WTC11 (cell line): ENCODE measurements around the gene SH2D6. TPM values are rescaled to one million over a fixed set of nuclear protein-coding genes. Genes with fewer than 3 reads are reported as not detected.
"Not testable (repeated sequence)": the region's sequence is repeated elsewhere in the genome, so short reads cannot be mapped to it uniquely, and the experiment has no call there.

Experiments used
- ATAC-seq: fragments of 200-7000 bp; cut with Tn5 transposase; 2 replicates; pipeline ENCODE4 v1.10.0; 2021; ENCODE audit warnings: mild to moderate bottlenecking, moderate library complexity
- CTCF ChIA-PET: fragments of 300-600 bp; sonication (Branson Sonifier 250); formaldehyde crosslinking; loops from one replicate; lab custom pipeline; 2021; ENCODE audit warnings: antibody characterized with exemption; lab: Charles Lee
- POLR2A ChIA-PET: fragments of 350-600 bp; sonication (Branson Sonifier 250); formaldehyde crosslinking; loops from one replicate; lab custom pipeline; 2021; ENCODE audit warnings: antibody characterized with exemption; lab: Charles Lee
- DNase-seq: peaks from one replicate; pipeline ENCODE4 v3.0.0; 2021; ENCODE audit warnings: low spot score
- H3K27ac Mint-ChIP-seq: 2 replicates; pipeline ENCODE4 v1.8.0; 2021; ENCODE audit warnings: mixed read lengths
- H3K27me3 Mint-ChIP-seq: 2 replicates; pipeline ENCODE4 v1.8.0; 2021; ENCODE audit warnings: low read depth, mild to moderate bottlenecking, moderate library complexity, mixed read lengths
- H3K36me3 Mint-ChIP-seq: 2 replicates; pipeline ENCODE4 v1.8.0; 2021; ENCODE audit warnings: mixed read lengths
- H3K4me1 Mint-ChIP-seq: 2 replicates; pipeline ENCODE4 v1.8.0; 2022; ENCODE audit warnings: mixed read lengths
- H3K4me3 Mint-ChIP-seq: 2 replicates; pipeline ENCODE4 v1.8.0; 2021; ENCODE audit warnings: mild to moderate bottlenecking, moderate library complexity, mixed read lengths
- H3K9me3 Mint-ChIP-seq: 2 replicates; pipeline ENCODE4 v1.8.0; 2021; ENCODE audit warnings: mixed read lengths
- ATF1 ChIP-seq: sonication (generic); formaldehyde crosslinking; IDR thresholded peaks from 2 replicates; pipeline ENCODE4 v1.8.1; 2023; ENCODE audit warnings: mild to moderate bottlenecking, moderate library complexity, missing genetic modification reagents
- ATF2 ChIP-seq: sonication (generic); formaldehyde crosslinking; IDR thresholded peaks from 2 replicates; pipeline ENCODE4 v1.8.1; 2022; ENCODE audit warnings: low read depth, missing genetic modification reagents, borderline replicate concordance
- E2F1 ChIP-seq: sonication (generic); formaldehyde crosslinking; IDR thresholded peaks from 2 replicates; pipeline ENCODE4 v1.8.0; 2022; ENCODE audit warnings: mild to moderate bottlenecking, missing genetic modification reagents
- ERG ChIP-seq: fragments of 250-450 bp; sonication (Bioruptor Pico); IDR thresholded peaks from 2 replicates; pipeline ENCODE4 v1.8.0; 2021; ENCODE audit warnings: mild to moderate bottlenecking
- ETV6 ChIP-seq: sonication (generic); formaldehyde crosslinking; IDR thresholded peaks from 2 replicates; pipeline ENCODE4 v1.8.1; 2022; ENCODE audit warnings: mild to moderate bottlenecking, missing genetic modification reagents
- HMGA2 ChIP-seq: fragments of 250-450 bp; sonication (Bioruptor Pico); IDR thresholded peaks from 2 replicates; pipeline ENCODE4 v1.4.0; 2021; ENCODE audit warnings: mild to moderate bottlenecking, moderate library complexity
- MAX ChIP-seq: sonication (generic); formaldehyde crosslinking; IDR thresholded peaks from 2 replicates; pipeline ENCODE4 v1.8.0; 2022; ENCODE audit warnings: mild to moderate bottlenecking, missing genetic modification reagents
- MLX ChIP-seq: sonication (generic); formaldehyde crosslinking; IDR thresholded peaks from 2 replicates; pipeline ENCODE4 v1.8.1; 2023; ENCODE audit warnings: mild to moderate bottlenecking, missing genetic modification reagents, moderate library complexity
- NFATC4 ChIP-seq: fragments of 250-450 bp; sonication (Bioruptor Pico); IDR thresholded peaks from 2 replicates; pipeline ENCODE4 v1.9.0; 2021; ENCODE audit warnings: mild to moderate bottlenecking
- NR2C2 ChIP-seq: sonication (generic); formaldehyde crosslinking; IDR thresholded peaks from 2 replicates; pipeline ENCODE4 v1.8.0; 2022; ENCODE audit warnings: mild to moderate bottlenecking, missing genetic modification reagents
- USF2 ChIP-seq: sonication (generic); formaldehyde crosslinking; IDR thresholded peaks from 2 replicates; pipeline ENCODE4 v1.8.1; 2023; ENCODE audit warnings: mild to moderate bottlenecking, missing genetic modification reagents, moderate library complexity
- ZBTB21 ChIP-seq: sonication (generic); formaldehyde crosslinking; IDR thresholded peaks from 2 replicates; pipeline ENCODE4 v1.8.1; 2023; ENCODE audit warnings: mild to moderate bottlenecking, missing genetic modification reagents, borderline replicate concordance
- ZBTB43 ChIP-seq: sonication (generic); formaldehyde crosslinking; IDR thresholded peaks from 2 replicates; pipeline ENCODE4 v1.8.1; 2023; ENCODE audit warnings: mild to moderate bottlenecking, missing genetic modification reagents
- ZNF219 ChIP-seq: sonication (generic); formaldehyde crosslinking; IDR thresholded peaks from 2 replicates; pipeline ENCODE4 v1.8.0; 2023; ENCODE audit warnings: missing genetic modification reagents, mild to moderate bottlenecking, borderline replicate concordance
- ZNF281 ChIP-seq: sonication (generic); formaldehyde crosslinking; IDR thresholded peaks from 2 replicates; pipeline ENCODE4 v1.8.0; 2023; ENCODE audit warnings: mild to moderate bottlenecking, missing genetic modification reagents
- ZNF425 ChIP-seq: fragments of 250-450 bp; sonication (Bioruptor Pico); conservative IDR thresholded peaks from 2 replicates; pipeline ENCODE4 v1.9.0; 2021; ENCODE audit warnings: mild to moderate bottlenecking
- ZNF671 ChIP-seq: fragments of 250-450 bp; sonication (Bioruptor Pico); IDR thresholded peaks from 2 replicates; pipeline ENCODE4 v1.8.0; 2021; ENCODE audit warnings: mild to moderate bottlenecking
- total RNA-seq: library from RNA; stranded (reverse); gene quantifications from 3 replicates; pipeline ENCODE4 v1.2.3, GENCODE V29; 2021

Gene SH2D6
- total RNA-seq, 1 experiment from 2014 or later, result 1.2 TPM

GRCh38 chr2:85439025-85439472, 20.5 kb downstream of the SH2D6 start:
- Mint-ChIP-seq H3K27me3 (peaks cover 15% of the 10 kb centered on the region), H3K36me3 (no peaks in the 10 kb centered on the region), H3K4me3 (no peak overlapping the region), H3K27ac (no peak overlapping the region), H3K4me1 (peaks cover 30% of the 10 kb centered on the region)
- ATAC-seq (no peak), DNase-seq (no peak)
- POLR2A ChIA-PET, result interaction anchor here (0.7 to 6.1 kb wide), 4 partner anchors 15 to 601 kb away, joined by 3 to 54 read pairs (median 3); partner anchors contain the start of gene MAT2A
- TF ChIP-seq ZNF671 (no peak), ATF2 (no peak), ERG (CRISPR knock-in tag) (no peak), ZNF281 (CRISPR knock-in tag) (no peak), ZNF425 (CRISPR knock-in tag) (no peak), ZBTB43 (CRISPR knock-in tag) (no peak), HMGA2 (CRISPR knock-in tag) (no peak), ETV6 (CRISPR knock-in tag) (no peak), ZBTB21 (CRISPR knock-in tag) (no peak), ZNF219 (CRISPR knock-in tag) (no peak), USF2 (CRISPR knock-in tag) (no peak), ATF1 (no peak), NFATC4 (no peak), MAX (CRISPR knock-in tag) (no peak), MLX (CRISPR knock-in tag) (no peak), NR2C2 (CRISPR knock-in tag) (no peak), E2F1 (CRISPR knock-in tag) (no peak)
- TF ChIP-seq, all 79 proteins: peak for 0
- no peaks in the 10 kb centered on the region for H3K9me3 Mint-ChIP-seq
- CTCF ChIA-PET, result interaction anchor here (0.6 to 5.3 kb wide), 7 partner anchors 17 to 141 kb away, joined by 3 to 45 read pairs (median 4); partner anchors contain the start of gene SH2D6

- CTCF ChIA-PET, result interaction anchor here (0.6 to 5.3 kb wide), 2 partner anchors 20 to 141 kb away, joined by 4 to 45 read pairs; partner anchors contain the start of gene SH2D6
- H3K36me3 Mint-ChIP-seq, H3K4me3 Mint-ChIP-seq, ATAC-seq, H3K27ac Mint-ChIP-seq, DNase-seq, H3K9me3 Mint-ChIP-seq: not testable (repeated sequence)
- H3K27me3 Mint-ChIP-seq, result peaks cover 15% of the 10 kb centered on the region
- H3K4me1 Mint-ChIP-seq, result peaks cover 30% of the 10 kb centered on the region
- POLR2A ChIA-PET, result interaction anchor here (0.7 kb wide), 2 partner anchors 298 to 601 kb away, joined by 3 read pairs; no protein-coding TSS in a partner anchor
Measured at GRCh38 chr2:85439569-85439968, 21.1 kb downstream of the SH2D6 start.
